OCI-LY1 (cell line): Measurements from ENCODE around the gene SH2D6.

ENCODE experiments used
- H2AFZ ChIP-seq: fragments of 200-600 bp; sonication (generic), shearing (Covaris generic); 2 replicates; pipeline ENCODE4 v1.6.0; 2014; ENCODE audit warnings: antibody characterized with exemption, mild to moderate bottlenecking, low read length
- H3F3A ChIP-seq: fragments of 200-600 bp; sonication (generic), shearing (Covaris generic); 2 replicates; pipeline ENCODE4 v1.6.0; 2014; ENCODE audit warnings: mild to moderate bottlenecking, antibody characterized with exemption, low read length, moderate library complexity; ENCODE audit not compliant: insufficient read depth
- H3K27ac ChIP-seq: fragments of 200-600 bp; sonication (generic); 2 replicates; pipeline ENCODE4 v1.5.1; 2014; ENCODE audit warnings: low read length, mixed run types, mild to moderate bottlenecking, low read depth; ENCODE audit not compliant: poor library complexity, severe bottlenecking
- H3K27me3 ChIP-seq: fragments of 200-600 bp; sonication (generic); 2 replicates; pipeline ENCODE4 v1.6.0; 2014; ENCODE audit warnings: antibody characterized with exemption, mild to moderate bottlenecking, low read length, moderate library complexity; ENCODE audit not compliant: insufficient read depth
- H3K36me3 ChIP-seq: fragments of 200-600 bp; sonication (generic); 2 replicates; pipeline ENCODE4 v1.6.1; 2014; ENCODE audit warnings: mild to moderate bottlenecking, antibody characterized with exemption, low read length, moderate library complexity, mixed read lengths; ENCODE audit not compliant: insufficient read depth
- H3K4me1 ChIP-seq: fragments of 200-600 bp; sonication (generic); 2 replicates; pipeline ENCODE4 v1.5.1; 2014; ENCODE audit warnings: mild to moderate bottlenecking, low read length, moderate library complexity; ENCODE audit not compliant: insufficient read depth, severe bottlenecking
- H3K4me2 ChIP-seq: fragments of 200-600 bp; sonication (generic), shearing (Covaris generic); 2 replicates; pipeline ENCODE4 v1.6.1; 2014; ENCODE audit warnings: low read length
- H3K4me3 ChIP-seq: fragments of 200-600 bp; sonication (generic); 2 replicates; pipeline ENCODE4 v1.5.1; 2014; ENCODE audit warnings: low read length, low read depth, mild to moderate bottlenecking, mixed read lengths; ENCODE audit not compliant: poor library complexity, severe bottlenecking
- H3K79me2 ChIP-seq: fragments of 200-600 bp; shearing (Covaris generic); 2 replicates; pipeline ENCODE4 v1.6.1; 2016; ENCODE audit warnings: mixed run types, low read length, mixed read lengths; ENCODE audit not compliant: insufficient read depth
- H3K9ac ChIP-seq: fragments of 200-600 bp; sonication (generic), shearing (Covaris generic); 2 replicates; pipeline ENCODE4 v1.6.1; 2014; ENCODE audit warnings: mild to moderate bottlenecking, low read length, mixed read lengths
- H3K9me2 ChIP-seq: fragments of 200-600 bp; sonication (generic), shearing (Covaris generic); 2 replicates; pipeline ENCODE4 v1.6.1; 2014; ENCODE audit warnings: low read depth, mild to moderate bottlenecking, low read length, mixed read lengths
- H3K9me3 ChIP-seq: fragments of 200-600 bp; shearing (Covaris generic); 2 replicates; pipeline ENCODE4 v1.6.1; 2014; ENCODE audit warnings: low read length, mixed read lengths
- H4K20me1 ChIP-seq: fragments of 200-600 bp; sonication (generic), shearing (Covaris generic); 2 replicates; pipeline ENCODE4 v1.6.0; 2016; ENCODE audit warnings: mild to moderate bottlenecking, low read length; ENCODE audit not compliant: insufficient read depth
- CTCF ChIP-seq: fragments of 200-600 bp; sonication (generic), shearing (Covaris generic); IDR thresholded peaks from 2 replicates; pipeline ENCODE4 v1.5.1; 2017; ENCODE audit warnings: mild to moderate bottlenecking, antibody characterized with exemption, low read length, moderate library complexity, mixed read lengths
- EZH2 ChIP-seq: fragments of 200-600 bp; sonication (generic), shearing (Covaris generic); IDR thresholded peaks from 2 replicates; pipeline ENCODE4 v1.8.0; 2017; ENCODE audit warnings: borderline replicate concordance, mixed run types, mild to moderate bottlenecking, antibody characterized with exemption, low read length, moderate library complexity, mixed read lengths

Gene SH2D6

DNA sequence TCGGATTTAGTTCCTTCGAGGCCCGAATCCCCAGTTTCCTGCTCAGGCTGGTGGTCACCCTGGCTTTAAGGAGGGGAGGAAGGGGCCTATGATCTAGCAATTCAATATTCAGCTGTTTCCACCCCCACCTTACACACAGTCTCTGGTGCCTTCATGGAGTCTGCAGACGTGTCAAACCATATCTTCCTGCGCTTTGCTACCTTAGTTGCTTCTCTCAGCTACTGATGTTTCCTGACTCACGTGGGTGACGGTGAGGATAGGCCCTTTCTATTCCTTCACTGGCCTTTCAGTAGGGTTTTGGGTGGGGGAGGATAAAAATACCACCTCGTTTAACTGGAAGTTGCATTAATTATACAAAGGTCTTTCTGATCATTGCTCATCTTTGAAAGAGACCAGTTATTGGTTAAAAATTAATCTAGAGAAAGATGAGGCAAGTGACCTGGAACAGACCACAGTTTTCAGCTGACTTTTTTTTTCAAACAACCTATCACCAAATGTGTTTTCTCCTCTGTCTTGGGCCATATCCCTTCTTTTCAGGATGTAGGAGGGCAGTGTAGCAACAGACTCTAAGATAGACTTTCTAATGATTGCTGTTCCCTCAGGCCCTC, 49.7 kb downstream of the SH2D6 start:
- no peak overlapping the region for H3K4me3 ChIP-seq
- peaks cover 4% of the 10 kb centered on the region; the same call in 1 of the 2 replicates for H3K27me3 ChIP-seq
- H3K27ac ChIP-seq, result no peak overlapping the region
- no peaks in the 10 kb centered on the region for H3K36me3 ChIP-seq
- no peak overlapping the region for H3K4me2 ChIP-seq
- TF ChIP-seq CTCF, result no peak
- TF ChIP-seq EZH2, result no peak
- no peak overlapping the region for H3K9ac ChIP-seq
- no peaks in the 10 kb centered on the region for H3K9me2 ChIP-seq
- H2AFZ ChIP-seq, result no peak overlapping the region
- H3K9me3 ChIP-seq, result no peaks in the 10 kb centered on the region
- H4K20me1 ChIP-seq, result no peaks in the 10 kb centered on the region
- no peaks in the 10 kb centered on the region for H3K79me2 ChIP-seq
- no peaks in the 10 kb centered on the region for H3K4me1 ChIP-seq
- no peaks in the 10 kb centered on the region for H3F3A ChIP-seq

GRCh38 chr2:85468704-85469349, 50.3 kb downstream of the SH2D6 start:
- no peak overlapping the region for H3K27ac ChIP-seq
- no peak overlapping the region for H3K4me3 ChIP-seq
- no peaks in the 10 kb centered on the region for H3K9me3 ChIP-seq
- H3K79me2 ChIP-seq, result no peaks in the 10 kb centered on the region
- no peaks in the 10 kb centered on the region for H3F3A ChIP-seq
- H3K27me3 ChIP-seq, result peaks cover 4% of the 10 kb centered on the region; the same call in 1 of the 2 replicates
- no peaks in the 10 kb centered on the region for H3K9me2 ChIP-seq
- no peaks in the 10 kb centered on the region for H3K36me3 ChIP-seq
- H4K20me1 ChIP-seq, result no peaks in the 10 kb centered on the region
- H3K4me1 ChIP-seq, result no peaks in the 10 kb centered on the region
- H3K9ac ChIP-seq, result no peak overlapping the region
- H2AFZ ChIP-seq, result no peak overlapping the region
- H3K4me2 ChIP-seq, result no peak overlapping the region
- no peak for TF ChIP-seq CTCF
- TF ChIP-seq EZH2, result no peak

- no peaks in the 10 kb centered on the region for H3K36me3 ChIP-seq
- H3K79me2 ChIP-seq, result no peaks in the 10 kb centered on the region
- no peak overlapping the region for H3K4me2 ChIP-seq
- H2AFZ ChIP-seq, result no peak overlapping the region
- H3K27ac ChIP-seq, result no peak overlapping the region
- no peak overlapping the region for H3K4me3 ChIP-seq
- H3K4me1 ChIP-seq, result no peaks in the 10 kb centered on the region
- TF ChIP-seq EZH2 (no peak), CTCF (no peak)
- no peaks in the 10 kb centered on the region for H3K9me3 ChIP-seq
- H4K20me1 ChIP-seq, result no peaks in the 10 kb centered on the region
- no peak overlapping the region for H3K9ac ChIP-seq
- H3K9me2 ChIP-seq, result no peaks in the 10 kb centered on the region
- H3F3A ChIP-seq, result no peaks in the 10 kb centered on the region
- H3K27me3 ChIP-seq, result peaks cover 4% of the 10 kb centered on the region; the same call in 1 of the 2 replicates
These were observed 52.6 kb downstream of the SH2D6 start for GRCh38 chr2:85470850-85471800.
